GM23338 (cell line): Measurements from ENCODE around the gene STIP1. TPM values are rescaled to one million over a fixed set of nuclear protein-coding genes. Genes with fewer than 3 reads are reported as not detected.
A peak's percentile ranks its signal among the peaks of the same experiment; 100 is the strongest.

Source experiments
- ATAC-seq: fragments of 200-7000 bp; cut with Tn5 transposase; 3 replicates; pipeline ENCODE4 v1.9.1; 2020
- DNase-seq: peaks from one replicate; pipeline ENCODE4 v3.0.0-alpha.2; 2015; ENCODE audit warnings: low spot score
- H2AFZ ChIP-seq: fragments of 200-600 bp; sonication (generic); 2 replicates; pipeline ENCODE4 v1.8.0; 2016; ENCODE audit warnings: antibody characterized with exemption, mild to moderate bottlenecking, moderate library complexity
- H3F3A ChIP-seq: fragments of 200-600 bp; sonication (generic); replicated peaks from 2 replicates; pipeline ENCODE4 v1.8.0; 2017; ENCODE audit warnings: antibody characterized with exemption, mixed run types, low read depth
- H3K27ac ChIP-seq: fragments of 200-600 bp; sonication (generic); 2 replicates; pipeline ENCODE4 v1.6.1; 2016; ENCODE audit warnings: low read depth
- H3K27me3 ChIP-seq: fragments of 200-600 bp; sonication (generic); 2 replicates; pipeline ENCODE4 v1.8.0; 2016; ENCODE audit warnings: mild to moderate bottlenecking, mixed run types, moderate library complexity; ENCODE audit not compliant: insufficient read depth
- H3K36me3 ChIP-seq: fragments of 200-600 bp; sonication (generic); 2 replicates; pipeline ENCODE4 v1.8.0; 2016; ENCODE audit warnings: mild to moderate bottlenecking; ENCODE audit not compliant: insufficient read depth
- H3K4me1 ChIP-seq: fragments of 200-600 bp; sonication (generic); 2 replicates; pipeline ENCODE4 v1.8.0; 2016; ENCODE audit warnings: mild to moderate bottlenecking, moderate library complexity; ENCODE audit not compliant: insufficient read depth
- H3K4me2 ChIP-seq: fragments of 200-600 bp; sonication (generic); 2 replicates; pipeline ENCODE4 v1.7.1; 2017; ENCODE audit warnings: mixed run types
- H3K4me3 ChIP-seq: fragments of 200-600 bp; sonication (generic); 2 replicates; pipeline ENCODE4 v1.6.1; 2016; ENCODE audit warnings: mixed run types
- H3K79me2 ChIP-seq: fragments of 200-600 bp; sonication (generic); replicated peaks from 2 replicates; pipeline ENCODE4 v1.8.0; 2017; ENCODE audit warnings: mild to moderate bottlenecking; ENCODE audit not compliant: insufficient read depth
- H3K9me2 ChIP-seq: fragments of 200-600 bp; sonication (generic); 2 replicates; pipeline ENCODE4 v1.8.0; 2017; ENCODE audit not compliant: insufficient read depth
- H4K20me1 ChIP-seq: fragments of 200-600 bp; sonication (generic); replicated peaks from 2 replicates; pipeline ENCODE4 v1.8.0; 2017; ENCODE audit warnings: mild to moderate bottlenecking; ENCODE audit not compliant: insufficient read depth
- H3K27ac Mint-ChIP-seq: 2 replicates; pipeline ENCODE4 v1.8.0; 2020; ENCODE audit warnings: inconsistent platforms, mild to moderate bottlenecking, moderate library complexity, mixed read lengths
- H3K27me3 Mint-ChIP-seq: 3 replicates; pipeline ENCODE4 v1.8.0; 2022; ENCODE audit warnings: low read depth, mild to moderate bottlenecking, moderate library complexity, mixed read lengths, inconsistent platforms; ENCODE audit not compliant: insufficient read depth, poor library complexity
- H3K36me3 Mint-ChIP-seq: 3 replicates; pipeline ENCODE4 v1.8.0; 2021; ENCODE audit warnings: low read depth, mild to moderate bottlenecking, inconsistent platforms, moderate library complexity, mixed read lengths
- H3K4me1 Mint-ChIP-seq: 3 replicates; pipeline ENCODE4 v1.8.0; 2020; ENCODE audit warnings: mild to moderate bottlenecking, inconsistent platforms, mixed read lengths
- H3K4me3 Mint-ChIP-seq: 3 replicates; pipeline ENCODE4 v1.8.0; 2021; ENCODE audit warnings: moderate library complexity, mild to moderate bottlenecking, inconsistent platforms, mixed read lengths
- H3K9me3 Mint-ChIP-seq: 3 replicates; pipeline ENCODE4 v1.8.0; 2020; ENCODE audit warnings: moderate library complexity, mild to moderate bottlenecking, inconsistent platforms, mixed read lengths
- CREB1 ChIP-seq: fragments of 250-450 bp; sonication (Bioruptor Pico); IDR thresholded peaks from 2 replicates; pipeline ENCODE4 v1.5.0; 2020; ENCODE audit warnings: low read depth, mild to moderate bottlenecking, moderate library complexity
- EZH2 ChIP-seq: fragments of 200-600 bp; sonication (generic); IDR thresholded peaks from one replicate; pipeline ENCODE4 v1.8.0; 2017; ENCODE audit warnings: antibody characterized with exemption, mild to moderate bottlenecking, low read depth; ENCODE audit not compliant: unreplicated experiment
- EZH2phosphoT487 ChIP-seq: fragments of 200-600 bp; sonication (generic); IDR thresholded peaks from one replicate; pipeline ENCODE4 v1.8.1; 2018; ENCODE audit warnings: antibody characterized with exemption; ENCODE audit not compliant: unreplicated experiment
- POLR2AphosphoS5 ChIP-seq: IDR thresholded peaks from 2 replicates; pipeline ENCODE4 v1.6.1; 2016; ENCODE audit warnings: antibody characterized with exemption, low read depth
- ZNF114 ChIP-seq: fragments of 250-450 bp; sonication (Bioruptor Pico); IDR thresholded peaks from 2 replicates; pipeline ENCODE4 v1.5.0; 2020; ENCODE audit warnings: mild to moderate bottlenecking, moderate library complexity
- ZNF331 ChIP-seq: fragments of 250-450 bp; sonication (Bioruptor Pico); IDR thresholded peaks from 2 replicates; pipeline ENCODE4 v1.5.0; 2020; ENCODE audit warnings: low read depth, mild to moderate bottlenecking, moderate library complexity
- polyA plus RNA-seq: library from polyadenylated mRNA; unstranded; fragments of >200 nt; fragmentation: Nextera tagmentation; extraction: Ambion mirVana; gene quantifications from 2 replicates; pipeline ENCODE4 v1.2.1, GENCODE V29; 2016
- total RNA-seq: library from RNA; depleted of rRNA; stranded (reverse); fragments of >200 nt; shearing (Covaris generic); gene quantifications from 2 replicates; pipeline ENCODE4 v1.2.3, GENCODE V29; 2014
- TF ChIP-seq, protein P1 (sequence below): IDR thresholded peaks from 2 replicates; pipeline ENCODE4 v1.6.1; 2016; ENCODE audit warnings: antibody characterized with exemption
- TF ChIP-seq, protein P2 (sequence below): fragments of 250-450 bp; sonication (Bioruptor Pico); IDR thresholded peaks from 2 replicates; pipeline ENCODE4 v1.5.0; 2020; ENCODE audit warnings: mild to moderate bottlenecking, moderate library complexity
- TF ChIP-seq, protein P3 (sequence below), 2 experiments: fragments of 200-600 bp in 1 of 2; sonication (generic) in 1 of 2; conservative IDR thresholded peaks; 2 replicates each; pipeline versions ENCODE4 v1.5.1 to v1.6.1; 2016 to 2017; ENCODE audit warnings: antibody characterized with exemption in 2 of 2, low read depth in 2 of 2, mild to moderate bottlenecking in 2 of 2, moderate library complexity in 1 of 2

Gene STIP1
- total and polyA plus RNA-seq, 2 experiments from 2014 or later = 213 to 351 TPM

DNA sequence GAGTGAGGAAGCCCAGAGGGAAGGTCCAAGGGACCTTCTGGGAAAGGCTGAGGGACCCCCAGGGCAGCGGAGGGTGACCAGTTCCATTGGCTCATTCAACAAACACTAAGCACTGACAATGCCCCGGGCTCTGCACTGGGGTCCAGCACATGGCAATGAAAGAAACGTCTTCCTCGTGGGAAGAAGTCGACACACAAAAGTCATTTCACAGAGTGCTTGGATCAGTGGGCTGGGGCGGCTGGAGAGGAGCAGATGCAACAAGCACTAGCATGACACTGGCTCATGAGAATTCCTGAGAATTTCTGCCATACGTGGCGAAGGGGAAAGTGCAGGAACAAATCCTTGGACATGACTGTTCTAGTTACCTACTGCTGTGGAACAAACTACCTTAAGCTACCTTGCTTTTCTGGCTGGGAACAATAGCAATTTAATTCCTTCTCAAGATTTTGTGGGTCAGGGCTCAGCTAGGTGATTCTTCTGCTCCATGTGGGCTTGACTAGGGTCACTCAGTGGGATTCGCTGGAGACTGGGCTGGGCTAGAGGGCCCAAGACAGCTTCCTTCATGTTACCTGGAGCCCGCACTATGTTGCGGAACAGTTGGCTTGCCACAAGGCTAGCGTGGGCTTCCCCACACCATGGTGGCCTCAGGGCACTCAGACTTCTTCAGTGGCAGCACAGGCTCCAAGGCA, 6.9 kb upstream of the STIP1 start:
- TF ChIP-seq EZH2 (no peak), ZNF331 (CRISPR knock-in tag) (peak; percentile 81), EZH2phosphoT487 (no peak), ZNF114 (no peak), CREB1 (no peak), POLR2AphosphoS5 (no peak)
- TF ChIP-seq, protein P1, sequence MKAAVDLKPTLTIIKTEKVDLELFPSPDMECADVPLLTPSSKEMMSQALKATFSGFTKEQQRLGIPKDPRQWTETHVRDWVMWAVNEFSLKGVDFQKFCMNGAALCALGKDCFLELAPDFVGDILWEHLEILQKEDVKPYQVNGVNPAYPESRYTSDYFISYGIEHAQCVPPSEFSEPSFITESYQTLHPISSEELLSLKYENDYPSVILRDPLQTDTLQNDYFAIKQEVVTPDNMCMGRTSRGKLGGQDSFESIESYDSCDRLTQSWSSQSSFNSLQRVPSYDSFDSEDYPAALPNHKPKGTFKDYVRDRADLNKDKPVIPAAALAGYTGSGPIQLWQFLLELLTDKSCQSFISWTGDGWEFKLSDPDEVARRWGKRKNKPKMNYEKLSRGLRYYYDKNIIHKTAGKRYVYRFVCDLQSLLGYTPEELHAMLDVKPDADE = no peak
- TF ChIP-seq, protein P2, sequence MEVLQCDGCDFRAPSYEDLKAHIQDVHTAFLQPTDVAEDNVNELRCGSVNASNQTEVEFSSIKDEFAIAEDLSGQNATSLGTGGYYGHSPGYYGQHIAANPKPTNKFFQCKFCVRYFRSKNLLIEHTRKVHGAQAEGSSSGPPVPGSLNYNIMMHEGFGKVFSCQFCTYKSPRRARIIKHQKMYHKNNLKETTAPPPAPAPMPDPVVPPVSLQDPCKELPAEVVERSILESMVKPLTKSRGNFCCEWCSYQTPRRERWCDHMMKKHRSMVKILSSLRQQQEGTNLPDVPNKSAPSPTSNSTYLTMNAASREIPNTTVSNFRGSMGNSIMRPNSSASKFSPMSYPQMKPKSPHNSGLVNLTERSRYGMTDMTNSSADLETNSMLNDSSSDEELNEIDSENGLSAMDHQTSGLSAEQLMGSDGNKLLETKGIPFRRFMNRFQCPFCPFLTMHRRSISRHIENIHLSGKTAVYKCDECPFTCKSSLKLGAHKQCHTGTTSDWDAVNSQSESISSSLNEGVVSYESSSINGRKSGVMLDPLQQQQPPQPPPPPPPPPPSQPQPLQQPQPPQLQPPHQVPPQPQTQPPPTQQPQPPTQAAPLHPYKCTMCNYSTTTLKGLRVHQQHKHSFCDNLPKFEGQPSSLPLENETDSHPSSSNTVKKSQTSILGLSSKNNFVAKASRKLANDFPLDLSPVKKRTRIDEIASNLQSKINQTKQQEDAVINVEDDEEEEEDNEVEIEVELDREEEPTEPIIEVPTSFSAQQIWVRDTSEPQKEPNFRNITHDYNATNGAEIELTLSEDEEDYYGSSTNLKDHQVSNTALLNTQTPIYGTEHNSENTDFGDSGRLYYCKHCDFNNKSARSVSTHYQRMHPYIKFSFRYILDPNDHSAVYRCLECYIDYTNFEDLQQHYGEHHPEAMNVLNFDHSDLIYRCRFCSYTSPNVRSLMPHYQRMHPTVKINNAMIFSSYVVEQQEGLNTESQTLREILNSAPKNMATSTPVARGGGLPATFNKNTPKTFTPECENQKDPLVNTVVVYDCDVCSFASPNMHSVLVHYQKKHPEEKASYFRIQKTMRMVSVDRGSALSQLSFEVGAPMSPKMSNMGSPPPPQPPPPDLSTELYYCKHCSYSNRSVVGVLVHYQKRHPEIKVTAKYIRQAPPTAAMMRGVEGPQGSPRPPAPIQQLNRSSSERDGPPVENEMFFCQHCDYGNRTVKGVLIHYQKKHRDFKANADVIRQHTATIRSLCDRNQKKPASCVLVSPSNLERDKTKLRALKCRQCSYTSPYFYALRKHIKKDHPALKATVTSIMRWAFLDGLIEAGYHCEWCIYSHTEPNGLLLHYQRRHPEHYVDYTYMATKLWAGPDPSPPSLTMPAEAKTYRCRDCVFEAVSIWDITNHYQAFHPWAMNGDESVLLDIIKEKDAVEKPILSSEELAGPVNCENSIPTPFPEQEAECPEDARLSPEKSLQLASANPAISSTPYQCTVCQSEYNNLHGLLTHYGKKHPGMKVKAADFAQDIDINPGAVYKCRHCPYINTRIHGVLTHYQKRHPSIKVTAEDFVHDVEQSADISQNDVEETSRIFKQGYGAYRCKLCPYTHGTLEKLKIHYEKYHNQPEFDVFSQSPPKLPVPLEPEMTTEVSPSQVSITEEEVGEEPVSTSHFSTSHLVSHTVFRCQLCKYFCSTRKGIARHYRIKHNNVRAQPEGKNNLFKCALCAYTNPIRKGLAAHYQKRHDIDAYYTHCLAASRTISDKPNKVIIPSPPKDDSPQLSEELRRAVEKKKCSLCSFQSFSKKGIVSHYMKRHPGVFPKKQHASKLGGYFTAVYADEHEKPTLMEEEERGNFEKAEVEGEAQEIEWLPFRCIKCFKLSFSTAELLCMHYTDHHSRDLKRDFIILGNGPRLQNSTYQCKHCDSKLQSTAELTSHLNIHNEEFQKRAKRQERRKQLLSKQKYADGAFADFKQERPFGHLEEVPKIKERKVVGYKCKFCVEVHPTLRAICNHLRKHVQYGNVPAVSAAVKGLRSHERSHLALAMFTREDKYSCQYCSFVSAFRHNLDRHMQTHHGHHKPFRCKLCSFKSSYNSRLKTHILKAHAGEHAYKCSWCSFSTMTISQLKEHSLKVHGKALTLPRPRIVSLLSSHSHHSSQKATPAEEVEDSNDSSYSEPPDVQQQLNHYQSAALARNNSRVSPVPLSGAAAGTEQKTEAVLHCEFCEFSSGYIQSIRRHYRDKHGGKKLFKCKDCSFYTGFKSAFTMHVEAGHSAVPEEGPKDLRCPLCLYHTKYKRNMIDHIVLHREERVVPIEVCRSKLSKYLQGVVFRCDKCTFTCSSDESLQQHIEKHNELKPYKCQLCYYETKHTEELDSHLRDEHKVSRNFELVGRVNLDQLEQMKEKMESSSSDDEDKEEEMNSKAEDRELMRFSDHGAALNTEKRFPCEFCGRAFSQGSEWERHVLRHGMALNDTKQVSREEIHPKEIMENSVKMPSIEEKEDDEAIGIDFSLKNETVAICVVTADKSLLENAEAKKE (CRISPR knock-in tag) = no peak
- TF ChIP-seq, protein P3, sequence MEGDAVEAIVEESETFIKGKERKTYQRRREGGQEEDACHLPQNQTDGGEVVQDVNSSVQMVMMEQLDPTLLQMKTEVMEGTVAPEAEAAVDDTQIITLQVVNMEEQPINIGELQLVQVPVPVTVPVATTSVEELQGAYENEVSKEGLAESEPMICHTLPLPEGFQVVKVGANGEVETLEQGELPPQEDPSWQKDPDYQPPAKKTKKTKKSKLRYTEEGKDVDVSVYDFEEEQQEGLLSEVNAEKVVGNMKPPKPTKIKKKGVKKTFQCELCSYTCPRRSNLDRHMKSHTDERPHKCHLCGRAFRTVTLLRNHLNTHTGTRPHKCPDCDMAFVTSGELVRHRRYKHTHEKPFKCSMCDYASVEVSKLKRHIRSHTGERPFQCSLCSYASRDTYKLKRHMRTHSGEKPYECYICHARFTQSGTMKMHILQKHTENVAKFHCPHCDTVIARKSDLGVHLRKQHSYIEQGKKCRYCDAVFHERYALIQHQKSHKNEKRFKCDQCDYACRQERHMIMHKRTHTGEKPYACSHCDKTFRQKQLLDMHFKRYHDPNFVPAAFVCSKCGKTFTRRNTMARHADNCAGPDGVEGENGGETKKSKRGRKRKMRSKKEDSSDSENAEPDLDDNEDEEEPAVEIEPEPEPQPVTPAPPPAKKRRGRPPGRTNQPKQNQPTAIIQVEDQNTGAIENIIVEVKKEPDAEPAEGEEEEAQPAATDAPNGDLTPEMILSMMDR (conservative IDR thresholded peaks at IDR 0.05; ENCODE audit: low read depth in 2 of 2) = no peak
- Histone ChIP-seq H3K4me3 (no peak overlapping the region), H2AFZ (no peak overlapping the region), H3K4me1 (peaks cover 18% of the 10 kb centered on the region; the same call in 1 of the 2 replicates), H4K20me1 (peaks cover 17% of the 10 kb centered on the region), H3K27ac (no peak overlapping the region), H3K27me3 (no peaks in the 10 kb centered on the region), H3K9me2 (no peaks in the 10 kb centered on the region), H3K79me2 (peaks cover 13% of the 10 kb centered on the region), H3K36me3 (no peaks in the 10 kb centered on the region), H3F3A (peaks cover 20% of the 10 kb centered on the region), H3K4me2 (no peak overlapping the region)
- peaks cover 6% of the 10 kb centered on the region for H3K9me3 Mint-ChIP-seq
- H3K27ac Mint-ChIP-seq = no peak overlapping the region
- no peak overlapping the region; the same call in 2 of the 3 replicates for H3K4me3 Mint-ChIP-seq
- H3K27me3 Mint-ChIP-seq = peaks cover 31% of the 10 kb centered on the region
- DNase-seq (no peak), ATAC-seq (no peak)
- H3K36me3 Mint-ChIP-seq = peaks cover 38% of the 10 kb centered on the region
- peaks cover 31% of the 10 kb centered on the region for H3K4me1 Mint-ChIP-seq
